HG03108 (cell line): ENCODE results near the gene TUBA3C.

Experiments used
- ATAC-seq: cut with Tn5 transposase; IDR thresholded peaks from one replicate; pipeline ENCODE4 v1.9.1; 2021; ENCODE audit warnings: moderate library complexity; ENCODE audit not compliant: unreplicated experiment

TUBA3C gene

DNA sequence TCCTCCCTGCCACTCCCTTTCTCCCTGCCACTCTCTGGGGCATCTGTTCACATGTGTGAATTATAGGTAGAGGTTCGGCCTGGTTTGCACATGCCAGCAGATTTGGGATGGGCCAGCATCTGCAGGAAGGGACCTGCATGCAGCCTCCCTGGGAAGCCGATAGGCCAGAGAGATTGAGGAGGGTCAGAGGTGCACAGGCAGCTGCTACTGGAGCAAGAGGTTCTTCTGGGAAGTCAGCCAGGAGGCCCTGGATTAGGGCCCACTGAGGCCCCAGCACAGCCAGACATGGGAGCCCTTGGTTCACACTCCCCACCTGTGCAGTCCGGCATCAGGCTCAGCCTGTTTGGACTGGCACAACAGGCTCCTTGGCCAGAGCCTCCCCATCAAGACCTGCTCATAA is 12.1 kb downstream of the TUBA3C start:
- ATAC-seq, result no peak

DNA sequence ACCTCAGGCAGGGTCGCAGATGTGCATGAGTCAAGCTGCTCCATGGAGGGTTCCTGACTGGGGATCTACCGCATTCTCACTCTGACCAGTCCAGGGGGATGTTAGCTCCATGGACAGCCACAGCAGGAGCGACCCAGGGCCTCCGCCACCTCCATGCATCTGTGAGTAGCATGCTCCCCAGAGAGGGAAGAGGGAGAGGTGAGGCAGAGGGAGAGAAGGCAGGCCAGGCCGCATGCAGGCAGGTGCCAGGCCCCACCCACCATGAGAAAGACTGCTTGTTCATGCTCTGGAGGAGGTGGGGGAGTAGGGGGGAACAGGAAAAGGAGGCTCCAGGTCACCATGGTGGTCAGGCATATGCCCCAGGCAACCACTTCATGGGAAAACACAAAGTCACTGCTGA is 20.3 kb downstream of the TUBA3C start:
- ATAC-seq, result no peak

DNA sequence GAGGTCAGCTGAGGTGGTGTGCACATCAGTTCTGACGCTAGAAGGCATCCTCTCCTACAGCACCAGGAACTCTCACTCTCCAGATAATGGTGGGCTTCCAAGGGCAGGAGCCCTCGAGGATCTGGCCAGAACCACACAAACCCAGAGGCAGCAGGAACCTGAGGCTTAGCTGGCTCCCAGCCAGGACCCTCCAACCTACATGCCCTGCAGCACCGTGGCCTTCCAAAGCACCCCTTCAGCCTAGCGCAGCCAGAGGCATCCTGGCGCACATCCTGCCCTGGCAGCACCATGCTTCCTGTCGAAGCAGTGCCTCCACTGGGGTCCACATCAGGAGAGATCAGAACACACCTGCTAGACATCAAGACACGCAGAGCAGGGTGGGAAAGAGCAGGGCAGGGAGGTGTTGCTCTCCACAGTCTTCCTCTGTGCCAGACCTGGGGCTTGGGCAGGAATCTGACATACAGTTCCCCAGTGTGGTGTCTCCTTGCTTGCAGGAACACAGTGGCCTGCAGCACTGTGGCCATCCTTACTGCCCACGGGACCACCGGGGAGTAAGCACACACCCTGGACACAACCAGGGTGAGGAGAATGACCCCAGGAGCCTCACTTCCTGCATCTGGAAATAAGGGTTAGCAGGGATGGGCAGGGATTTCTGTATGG is 21.7 kb downstream of the TUBA3C start:
- ATAC-seq, result no peak

DNA sequence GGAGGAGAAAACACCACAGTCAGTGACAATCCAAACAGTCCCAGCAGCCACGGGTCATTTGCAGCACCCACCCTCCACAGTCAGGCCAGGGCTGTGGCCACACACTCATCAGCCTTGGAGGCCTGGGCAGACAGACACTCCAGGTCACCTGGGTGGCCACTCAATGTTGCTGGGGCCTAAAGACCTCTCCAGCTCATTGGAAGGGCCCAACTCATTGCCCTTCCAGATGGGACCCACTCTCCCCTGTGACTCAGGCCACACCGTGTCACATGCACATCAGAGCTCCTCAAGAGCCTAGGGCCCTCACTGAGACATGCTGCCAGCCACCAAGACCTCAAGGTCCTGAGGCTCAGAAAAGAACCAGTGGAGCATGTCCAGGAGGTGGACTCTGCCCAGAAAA is 22.4 kb downstream of the TUBA3C start:
- ATAC-seq, result no peak

DNA sequence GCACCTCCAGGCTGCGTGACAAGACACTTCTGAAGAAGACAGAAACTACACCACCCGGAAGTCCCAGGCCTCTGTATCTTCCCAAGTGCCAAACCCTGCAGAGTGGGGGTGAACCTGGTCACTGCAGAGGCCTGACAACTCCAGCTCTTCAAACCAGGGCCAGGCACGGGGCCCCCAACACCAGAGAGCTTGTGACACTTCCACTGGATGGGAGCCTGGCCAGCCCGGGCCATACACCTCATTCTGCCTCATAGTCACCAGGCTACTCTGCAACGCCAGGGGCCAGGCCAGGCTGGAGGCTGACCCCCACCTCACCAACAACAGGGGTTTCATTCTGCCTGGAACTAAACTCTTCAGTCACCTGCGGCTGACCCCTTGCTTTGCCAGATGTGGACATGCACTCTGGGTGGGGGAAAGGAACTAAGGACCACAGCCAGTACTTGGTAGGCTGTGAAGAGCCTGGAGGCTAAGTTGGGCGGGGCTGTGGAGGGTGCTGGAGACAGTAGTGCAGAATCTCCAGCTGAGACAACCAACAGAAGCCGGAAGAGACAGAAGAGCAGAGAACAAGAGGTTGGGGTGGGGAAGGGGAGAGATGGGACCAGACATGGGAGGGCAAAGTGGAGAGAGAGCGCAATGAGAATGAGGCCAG is 23.0 kb downstream of the TUBA3C start:
- no peak for ATAC-seq

DNA sequence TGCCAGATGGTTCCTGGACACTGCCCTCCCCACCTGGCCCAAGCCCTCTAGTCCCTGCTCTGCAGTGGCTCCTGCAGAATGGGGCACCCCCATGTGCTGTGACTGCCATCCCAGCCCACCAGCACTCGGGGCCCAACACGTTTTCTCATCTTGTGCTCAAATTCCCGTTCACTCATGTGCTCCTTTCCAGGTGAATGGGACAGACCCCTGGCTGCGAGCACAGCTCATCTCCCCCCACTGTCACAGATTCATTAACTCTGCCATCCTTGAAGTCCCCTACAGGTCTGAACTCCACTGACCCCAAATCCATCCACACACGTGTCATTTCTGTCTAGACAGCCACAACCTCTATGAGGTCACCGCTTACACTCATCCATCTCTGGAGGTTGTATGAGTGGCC is 23.6 kb downstream of the TUBA3C start:
- ATAC-seq, result no peak

DNA sequence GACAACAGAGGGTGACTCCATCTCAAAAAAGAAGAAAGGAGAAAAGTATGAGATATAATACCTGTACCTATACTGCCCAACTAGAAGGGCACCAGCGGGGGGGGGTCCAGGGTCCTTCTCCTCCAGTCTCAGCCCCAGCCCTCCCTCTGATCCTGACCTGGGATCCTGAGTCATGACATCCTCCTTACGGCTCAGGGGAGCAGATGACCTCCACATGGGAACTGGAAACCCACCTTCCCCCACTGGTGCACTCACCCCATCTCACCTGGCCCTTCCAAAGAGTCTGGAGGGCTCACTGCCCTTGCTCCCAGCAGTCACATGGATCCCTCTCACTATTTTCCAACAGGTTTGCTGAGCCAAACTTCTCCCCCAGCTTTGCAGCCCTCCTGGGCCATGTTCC is 24.2 kb downstream of the TUBA3C start:
- no peak for ATAC-seq

DNA sequence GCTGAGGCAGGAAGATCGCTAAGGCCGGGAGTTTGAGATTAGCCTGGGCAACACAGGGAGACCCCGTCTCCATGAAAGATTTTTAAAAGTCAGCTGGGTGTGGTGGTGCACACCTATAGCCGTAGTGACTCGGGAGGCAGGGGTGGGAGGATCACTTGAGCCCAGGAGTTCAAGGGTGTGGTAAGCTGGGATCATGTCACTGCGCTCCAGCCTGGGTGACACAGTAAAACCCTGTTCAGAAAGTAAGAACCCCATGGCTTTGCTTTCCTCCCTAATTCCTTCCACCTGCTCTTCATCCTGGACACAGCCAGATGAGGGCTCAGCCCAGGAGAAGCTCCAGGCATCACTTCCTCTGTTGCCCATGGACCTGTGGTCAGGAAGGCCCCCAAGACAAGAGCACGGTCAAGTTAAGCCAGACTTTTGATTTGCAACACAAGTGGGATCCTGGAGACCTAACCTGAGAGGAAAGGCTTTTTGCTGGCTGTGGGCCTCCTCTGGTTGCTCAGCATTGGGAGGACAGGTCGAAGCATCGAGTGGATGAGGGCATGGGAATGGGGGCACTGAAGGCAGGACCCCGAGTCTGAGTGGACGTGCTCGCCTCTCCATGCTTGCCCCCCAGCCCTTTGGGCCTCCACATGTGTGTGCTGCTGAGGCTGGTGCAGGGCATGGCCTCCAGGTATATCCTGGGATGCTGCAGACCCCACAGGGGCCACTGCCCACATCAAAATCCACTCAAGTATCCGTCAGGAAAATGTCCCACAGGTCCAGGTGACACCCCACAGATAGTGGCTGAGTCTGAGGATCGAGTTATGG is 25.4 kb downstream of the TUBA3C start:
- ATAC-seq, result no peak

DNA sequence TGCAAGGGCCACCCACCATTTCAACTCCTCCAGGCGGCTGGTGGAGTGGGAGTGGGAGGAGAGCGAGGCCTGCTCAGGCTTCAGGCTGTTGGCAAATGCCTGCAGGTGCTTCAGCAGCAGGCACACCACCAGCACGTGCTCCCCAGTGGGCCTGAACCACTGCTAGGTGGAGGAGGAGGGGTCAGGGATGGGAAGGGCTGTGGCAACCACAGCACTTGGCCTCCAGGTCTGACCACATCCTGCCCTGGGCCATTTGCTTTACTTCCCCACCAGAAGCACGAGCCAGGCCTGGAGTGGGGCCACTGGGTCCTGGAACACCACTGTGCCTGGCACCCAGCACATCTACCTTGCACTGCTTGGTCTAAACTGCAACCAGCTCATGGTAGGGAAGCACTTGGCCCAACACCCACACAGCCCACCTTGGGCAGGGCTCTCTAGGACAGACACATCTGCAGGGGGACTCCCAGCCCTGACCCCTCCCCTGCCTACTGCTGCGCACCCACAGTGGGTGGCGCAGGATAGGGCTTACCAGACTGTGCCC is 26.2 kb downstream of the TUBA3C start:
- ATAC-seq, result no peak

DNA sequence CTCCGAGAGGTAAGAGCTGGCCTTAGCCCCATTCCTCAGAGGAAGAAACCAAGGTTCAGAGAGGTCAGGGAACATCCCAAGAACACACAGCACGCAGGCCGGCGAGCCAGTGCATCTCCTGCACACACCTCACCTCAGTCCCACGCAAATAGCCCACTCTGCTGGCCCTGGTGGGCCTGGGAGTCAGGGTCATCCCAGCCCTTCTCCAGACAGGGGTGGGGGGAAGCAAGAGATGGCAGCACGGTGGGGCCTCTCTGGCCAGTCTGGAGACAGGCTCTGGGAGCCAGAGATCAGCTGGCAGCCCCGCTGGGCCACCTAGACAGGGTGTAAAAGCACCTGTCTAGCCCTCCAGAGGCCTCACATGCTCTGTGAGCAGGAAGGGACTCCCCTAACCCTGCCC is 26.8 kb downstream of the TUBA3C start:
- ATAC-seq, result no peak

DNA sequence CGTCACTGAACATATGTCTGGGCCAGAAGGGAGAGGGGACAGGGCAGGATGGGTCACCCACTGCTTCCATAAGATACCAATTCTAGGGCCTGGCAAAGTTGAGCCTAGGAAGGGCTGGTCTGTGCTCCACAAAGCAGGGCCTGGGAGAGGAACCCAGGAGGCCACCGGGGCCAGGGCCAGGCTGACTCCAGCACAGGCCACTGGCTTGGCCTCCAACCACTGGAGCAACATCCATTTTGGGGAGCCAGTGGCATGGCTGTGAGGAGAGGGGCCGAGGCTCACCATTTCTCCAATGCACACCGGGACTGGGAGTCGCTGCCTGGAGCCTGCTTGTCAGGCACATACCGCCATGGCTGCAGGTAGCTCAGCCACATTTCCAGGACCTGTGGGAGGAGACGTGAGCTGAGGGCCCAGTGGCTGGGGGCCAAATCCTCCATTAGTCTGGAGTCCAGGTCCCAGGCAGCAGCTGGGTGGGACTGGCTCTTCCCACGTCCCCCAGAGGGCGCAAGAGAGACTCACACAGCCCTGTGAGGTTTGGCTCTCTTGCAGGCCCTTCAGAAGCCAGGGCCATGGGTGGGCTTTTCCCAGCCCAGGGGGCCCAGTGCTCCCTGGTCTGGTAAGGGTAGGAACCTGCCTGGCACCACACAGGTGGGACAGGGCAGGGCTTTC is 27.7 kb downstream of the TUBA3C start:
- no peak for ATAC-seq

DNA sequence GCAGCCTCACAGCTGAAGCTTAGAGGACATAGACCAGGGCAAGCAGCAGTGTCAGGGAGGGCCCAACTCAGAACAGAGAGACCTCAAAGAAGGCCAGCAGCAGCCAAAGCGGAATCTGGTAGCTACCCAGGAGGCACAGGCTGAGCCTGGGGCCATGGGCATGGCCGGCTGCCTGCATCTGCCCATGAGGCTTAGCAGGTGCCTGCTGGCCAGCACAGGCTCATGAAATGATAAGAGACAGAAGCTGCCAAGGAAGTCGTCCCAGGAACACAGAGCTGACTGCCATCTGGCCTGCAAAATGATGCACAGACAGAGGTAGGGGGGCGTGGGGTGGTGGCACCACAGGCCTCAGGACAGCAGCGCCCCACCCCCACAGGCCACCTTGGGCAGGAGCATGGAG is 29.2 kb downstream of the TUBA3C start:
- ATAC-seq, result no peak

DNA sequence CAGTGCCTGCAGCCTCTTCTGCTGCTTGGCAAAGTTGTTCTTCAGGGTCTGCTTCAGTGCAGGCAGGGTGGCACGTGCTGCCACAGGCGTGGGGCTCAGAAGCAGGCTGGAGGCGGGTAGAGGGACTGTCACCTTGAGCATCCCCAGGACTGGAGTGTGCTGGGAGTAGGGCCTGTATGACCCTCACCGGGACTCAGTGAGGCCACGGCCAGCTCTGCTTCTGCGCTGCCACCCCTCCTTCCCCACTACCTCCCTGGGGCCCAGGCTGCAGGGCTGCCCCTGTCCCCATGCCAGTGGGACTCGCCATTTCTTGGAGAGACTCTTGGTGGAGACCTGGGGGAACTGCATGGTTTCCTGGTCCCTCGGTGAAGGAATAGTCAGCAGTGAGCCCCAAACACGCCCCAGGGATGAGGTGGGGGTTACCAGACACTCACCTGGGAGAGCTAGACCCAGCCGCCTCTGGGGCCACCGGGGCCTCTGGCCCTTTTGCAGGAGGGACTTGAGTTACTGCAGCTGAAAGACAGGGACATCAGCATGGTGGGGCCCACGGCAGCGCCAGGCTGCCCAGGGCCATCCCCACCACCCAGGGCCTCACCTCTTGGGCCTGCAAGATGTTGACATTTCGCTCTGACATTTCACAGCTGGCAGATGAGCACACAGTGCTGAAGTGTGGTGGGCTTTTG is 29.9 kb downstream of the TUBA3C start:
- no peak for ATAC-seq

DNA sequence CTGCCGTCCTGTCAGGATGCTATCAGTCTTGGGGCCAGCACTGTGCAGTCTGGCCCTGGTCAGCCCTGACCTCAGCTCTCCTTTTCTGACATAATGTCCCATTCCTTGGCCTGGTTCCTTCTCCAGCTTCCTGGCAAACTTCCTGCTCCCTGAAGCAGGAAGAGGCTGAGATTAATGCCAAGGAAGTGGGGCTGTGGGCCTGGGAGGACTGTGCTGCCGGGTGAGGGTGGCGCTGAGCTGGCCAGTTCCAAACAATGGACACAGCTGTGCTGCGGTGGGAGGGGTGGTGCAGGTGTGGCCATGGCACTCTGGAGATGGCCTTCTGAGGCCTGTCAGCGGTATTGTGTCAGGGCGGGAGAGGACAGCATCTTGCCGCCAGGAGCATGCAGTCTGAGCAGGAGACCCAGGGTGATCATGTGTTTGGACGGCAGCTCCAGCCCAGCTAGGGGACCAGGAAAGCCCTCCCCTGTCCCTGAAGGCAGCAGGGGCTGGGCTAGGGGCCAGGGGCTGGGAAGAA is 30.9 kb downstream of the TUBA3C start:
- no peak for ATAC-seq

DNA sequence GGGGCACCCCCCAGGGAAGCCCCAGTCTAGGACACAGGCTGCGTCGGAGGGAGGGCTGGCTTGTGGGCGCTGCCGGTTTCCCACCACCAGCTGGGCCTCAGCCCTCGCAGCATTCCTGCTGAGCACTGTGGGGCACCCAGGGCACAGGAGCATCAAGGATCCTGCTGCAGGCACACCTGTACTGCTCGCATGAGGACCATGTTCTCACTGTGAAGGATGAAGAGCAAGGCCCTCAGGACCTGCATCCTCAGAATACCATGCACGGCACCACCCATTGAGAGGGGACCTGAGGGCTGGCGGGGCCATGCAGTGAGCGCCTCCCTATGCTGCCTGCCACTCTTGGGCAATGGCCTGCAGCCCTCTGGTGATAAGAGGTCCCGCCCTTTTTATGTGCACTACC is 31.4 kb downstream of the TUBA3C start:
- no peak for ATAC-seq

DNA sequence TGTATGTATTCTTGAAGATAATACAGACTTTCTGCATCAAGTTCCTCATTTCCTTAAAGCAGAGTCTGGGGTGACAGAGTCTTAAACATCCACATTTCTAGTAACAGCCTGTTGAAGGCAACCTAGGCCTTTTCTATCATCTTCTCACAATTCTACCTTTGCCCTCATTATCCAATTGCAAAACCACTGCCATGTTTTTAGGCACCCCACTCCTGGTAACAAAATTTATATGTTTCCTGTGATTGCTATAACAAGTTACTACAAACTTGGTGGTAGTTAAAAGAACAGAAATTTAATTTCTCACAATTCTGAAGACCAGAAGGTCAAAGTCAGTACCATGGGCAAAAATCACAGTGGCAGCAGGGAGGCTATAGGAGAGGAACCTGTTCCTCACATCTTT is 33.1 kb downstream of the TUBA3C start:
- no peak for ATAC-seq
